HCT116 (cell line): Measurements from ENCODE around the gene CLDN1. TPM values are rescaled to one million over a fixed set of nuclear protein-coding genes. Genes with fewer than 3 reads are reported as not detected.

Source experiments
- ATAC-seq: fragments of 200-7000 bp; cut with Tn5 transposase; 2 replicates; pipeline ENCODE4 v1.9.1; 2020; ENCODE audit warnings: mild to moderate bottlenecking, moderate library complexity
- BruUV-seq: library from RNA; stranded (reverse); fragments of 400-500 nt; replicated peaks from 2 replicates; lab custom pipeline; 2021; lab: Mats Ljungman, UMichigan
- CTCF ChIA-PET: fragments of 300-600 bp; sonication (Branson Sonifier 250); formaldehyde crosslinking; loops from one replicate; lab custom pipeline; 2021; ENCODE audit warnings: antibody characterized with exemption; lab: Charles Lee
- POLR2A ChIA-PET: fragments of 300-600, 350-600 bp; sonication (Branson Sonifier 250); formaldehyde crosslinking; loops from one replicate; lab custom pipeline; 2021; ENCODE audit warnings: antibody characterized with exemption; lab: Charles Lee
- RAD21 ChIA-PET, 2 experiments: fragments of 300-600 bp; sonication (Branson Sonifier 250); formaldehyde crosslinking; loops; one replicate each; lab custom pipeline; 2023; ENCODE audit warnings: low total read pairs in 2 of 2; ENCODE audit not compliant: uncharacterized antibody in 2 of 2, unreplicated experiment in 2 of 2, low non-redundant PET in 1 of 2; lab: Charles Lee
- DNase-seq: peaks from one replicate; pipeline ENCODE4 v3.0.0-alpha.2; 2010; ENCODE audit warnings: low read depth, low spot score
- H2AFZ ChIP-seq: fragments of 200-600 bp; shearing (Covaris generic), sonication (generic); 2 replicates; pipeline ENCODE4 v1.6.1; 2017; ENCODE audit warnings: low read depth, mixed run types, mixed read lengths, antibody characterized with exemption, low read length; ENCODE audit not compliant: poor library complexity, severe bottlenecking
- H3K27ac ChIP-seq: 2 replicates; pipeline ENCODE4 v1.5.1; 2012; ENCODE audit warnings: low read depth, low read length
- H3K27me3 ChIP-seq: fragments of 200-600 bp; sonication (generic); 2 replicates; pipeline ENCODE4 v1.6.1; 2016; ENCODE audit warnings: mixed run types, low read length, mixed read lengths; ENCODE audit not compliant: insufficient read depth
- H3K36me3 ChIP-seq, 2 experiments: fragments of 200-500 bp in 1 of 2; fragments of 200-600 bp in 1 of 2; sonication (Bioruptor generic) in 1 of 2; sonication (generic) in 1 of 2; 2 replicates each; pipeline versions ENCODE4 v1.5.1 to v1.6.1; 2014 to 2016; ENCODE audit warnings: low read length in 2 of 2, inconsistent platforms in 1 of 2, mixed read lengths in 1 of 2, mixed run types in 1 of 2; ENCODE audit not compliant: insufficient read depth in 2 of 2, control insufficient read depth in 1 of 2
- H3K4me1 ChIP-seq, 2 experiments: fragments of 200-600 bp in 1 of 2; sonication (generic) in 1 of 2; 2 replicates each; pipeline versions ENCODE4 v1.5.1 to v1.6.1; 2012 to 2017; ENCODE audit warnings: low read length in 2 of 2, inconsistent platforms in 1 of 2, mild to moderate bottlenecking in 1 of 2, mixed read lengths in 1 of 2, mixed run types in 1 of 2, moderate library complexity in 1 of 2; ENCODE audit not compliant: insufficient read depth in 2 of 2, control insufficient read depth in 1 of 2
- H3K4me2 ChIP-seq: fragments of 200-600 bp; sonication (generic); 2 replicates; pipeline ENCODE4 v1.6.1; 2017; ENCODE audit warnings: mixed run types, low read length, mixed read lengths
- H3K4me3 ChIP-seq, 2 experiments: fragments of 200-600 bp in 1 of 2; sonication (generic) in 1 of 2; replicated peaks in 1 of 2; 2 replicates each; pipeline ENCODE4 v1.5.1; 2011 to 2016; ENCODE audit warnings: low read length in 2 of 2, control low read depth in 1 of 2, low read depth in 1 of 2, mild to moderate bottlenecking in 1 of 2, mixed read lengths in 1 of 2, mixed run types in 1 of 2
- H3K79me2 ChIP-seq: fragments of 200-600 bp; sonication (generic); 2 replicates; pipeline ENCODE4 v1.6.1; 2017; ENCODE audit warnings: mild to moderate bottlenecking, mixed run types, low read length, moderate library complexity, mixed read lengths; ENCODE audit not compliant: insufficient read depth
- H3K9ac ChIP-seq: fragments of 200-600 bp; sonication (generic); 2 replicates; pipeline ENCODE4 v1.6.1; 2016; ENCODE audit warnings: low read length, mixed read lengths
- H3K9me2 ChIP-seq: fragments of 200-600 bp; sonication (generic), shearing (Covaris generic); 2 replicates; pipeline ENCODE4 v1.6.1; 2017; ENCODE audit warnings: mixed run types, mild to moderate bottlenecking, moderate library complexity; ENCODE audit not compliant: insufficient read depth
- H3K9me3 ChIP-seq, 2 experiments: fragments of 200-500 bp in 1 of 2; fragments of 200-600 bp in 1 of 2; sonication (Bioruptor generic) in 1 of 2; sonication (generic) in 1 of 2; 2 replicates each; pipeline ENCODE4 v1.6.1; 2014 to 2017; ENCODE audit warnings: low read length in 2 of 2, mixed read lengths in 2 of 2, inconsistent platforms in 1 of 2, low read depth in 1 of 2, mild to moderate bottlenecking in 1 of 2, mixed run types in 1 of 2, moderate library complexity in 1 of 2; ENCODE audit not compliant: control insufficient read depth in 1 of 2, insufficient read depth in 1 of 2
- H4K20me1 ChIP-seq: fragments of 200-600 bp; sonication (generic), shearing (Covaris generic); 2 replicates; pipeline ENCODE4 v1.6.1; 2017; ENCODE audit warnings: mixed run types, mild to moderate bottlenecking, moderate library complexity; ENCODE audit not compliant: insufficient read depth
- CEBPB ChIP-seq: IDR thresholded peaks from 2 replicates; pipeline ENCODE4 v1.6.1; 2012; ENCODE audit warnings: low read depth
- EZH2 ChIP-seq: fragments of 200-600 bp; sonication (generic); IDR thresholded peaks from 2 replicates; pipeline ENCODE4 v1.6.1; 2017; ENCODE audit warnings: antibody characterized with exemption, mixed run types
- EZH2phosphoT487 ChIP-seq: fragments of 200-600 bp; IDR thresholded peaks from 2 replicates; pipeline ENCODE4 v1.6.1; 2018; ENCODE audit warnings: antibody characterized with exemption, borderline replicate concordance
- FOSL1 ChIP-seq: IDR thresholded peaks from 2 replicates; pipeline ENCODE4 v1.6.1; 2012; ENCODE audit warnings: low read depth
- POLR2A ChIP-seq: IDR thresholded peaks from 2 replicates; pipeline ENCODE4 v1.7.0; 2011; ENCODE audit warnings: borderline replicate concordance; ENCODE audit not compliant: insufficient read depth, insufficient read length; ENCODE audit errors: extremely low read depth
- POLR2AphosphoS5 ChIP-seq: IDR thresholded peaks from 2 replicates; pipeline ENCODE4 v1.6.1; 2011; ENCODE audit warnings: mild to moderate bottlenecking, low read depth, low read length, moderate library complexity
- RAD21 ChIP-seq: IDR thresholded peaks from 2 replicates; pipeline ENCODE4 v1.6.1; 2012; ENCODE audit warnings: low read depth, mild to moderate bottlenecking
- SRF ChIP-seq: IDR thresholded peaks from 2 replicates; pipeline ENCODE4 v1.6.1; 2012; ENCODE audit warnings: low read depth
- TCF7L2 ChIP-seq: IDR thresholded peaks from 2 replicates; pipeline ENCODE4 v1.7.0; 2011; ENCODE audit warnings: borderline replicate concordance, inconsistent platforms; ENCODE audit not compliant: insufficient read depth, insufficient read length; ENCODE audit errors: extremely low read depth
- YY1 ChIP-seq: IDR thresholded peaks from 2 replicates; pipeline ENCODE4 v1.6.1; 2011; ENCODE audit warnings: low read length, low read depth, moderate library complexity, mild to moderate bottlenecking; ENCODE audit not compliant: insufficient replicate concordance; ENCODE audit errors: extremely low read depth
- ZFX ChIP-seq: fragments of 450-650 bp; IDR thresholded peaks from 2 replicates; pipeline ENCODE4 v1.6.1; 2017
- ZNF274 ChIP-seq: fragments of 200-500 bp; sonication (Bioruptor generic); IDR thresholded peaks from 2 replicates; pipeline ENCODE4 v1.6.1; 2014; ENCODE audit warnings: mild to moderate bottlenecking, low read depth, low read length, inconsistent platforms
- intact Hi-C: fragments of 100-400 bp; cut with micrococcal nuclease; formaldehyde crosslinking; loops from 2 replicates; pipeline ENCODE4 v1.10.0; 2022
- total RNA-seq: library from RNA; stranded (reverse); gene quantifications from one replicate; pipeline ENCODE4 v1.2.1, GENCODE V29; 2021; ENCODE audit not compliant: unreplicated experiment
- TF ChIP-seq, protein P1 (sequence below): IDR thresholded peaks from 2 replicates; pipeline ENCODE4 v1.6.1; 2012

Gene CLDN1
- total RNA-seq, 1 experiment from 2014 or later: 0.20 TPM

GRCh38 chr3:190281308-190282051, 40.8 kb downstream of the CLDN1 start:
- H3K9me3 ChIP-seq: 0 out of 4 replicates have a peak, but pooled peaks cover 0 to 4% of the 10 kb centered on the region in 2 experiments
- H3K9ac ChIP-seq: no peak overlapping the region
- ATAC-seq: no peak
- H3K79me2 ChIP-seq: no peaks in the 10 kb centered on the region
- no peak overlapping the region for H3K4me3 ChIP-seq
- DNase-seq: no peak
- RAD21 ChIA-PET: no interaction called here
- H3K36me3 ChIP-seq: no peaks in the 10 kb centered on the region
- H3K4me2 ChIP-seq: no peak overlapping the region
- POLR2A ChIA-PET: no interaction called here
- H3K4me1 ChIP-seq: no peaks in the 10 kb centered on the region
- no peak overlapping the region for H2AFZ ChIP-seq
- no peak overlapping the region for H3K27ac ChIP-seq
- TF ChIP-seq EZH2phosphoT487 (no peak), CEBPB (no peak), EZH2 (no peak), ZNF274 (no peak), TCF7L2 (no peak), FOSL1 (no peak), POLR2AphosphoS5 (no peak), ZFX (no peak), RAD21 (no peak), POLR2A (no peak), YY1 (no peak), SRF (no peak)
- TF ChIP-seq, protein P1, sequence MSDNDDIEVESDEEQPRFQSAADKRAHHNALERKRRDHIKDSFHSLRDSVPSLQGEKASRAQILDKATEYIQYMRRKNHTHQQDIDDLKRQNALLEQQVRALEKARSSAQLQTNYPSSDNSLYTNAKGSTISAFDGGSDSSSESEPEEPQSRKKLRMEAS: no peak
- TF ChIP-seq, all 23 proteins: peak for 0
- Histone ChIP-seq H3K27me3 (no peaks in the 10 kb centered on the region), H3K9me2 (no peaks in the 10 kb centered on the region), H4K20me1 (no peaks in the 10 kb centered on the region)
- CTCF ChIA-PET: no interaction called here
- no TSS peak for BruUV-seq
- intact Hi-C loops: no loop called here
